ENCODE results near the gene EGFL6. TPM values are rescaled to one million over a fixed set of nuclear protein-coding genes. Genes with fewer than 3 reads are reported as not detected.

EGFL6 gene, protein sequence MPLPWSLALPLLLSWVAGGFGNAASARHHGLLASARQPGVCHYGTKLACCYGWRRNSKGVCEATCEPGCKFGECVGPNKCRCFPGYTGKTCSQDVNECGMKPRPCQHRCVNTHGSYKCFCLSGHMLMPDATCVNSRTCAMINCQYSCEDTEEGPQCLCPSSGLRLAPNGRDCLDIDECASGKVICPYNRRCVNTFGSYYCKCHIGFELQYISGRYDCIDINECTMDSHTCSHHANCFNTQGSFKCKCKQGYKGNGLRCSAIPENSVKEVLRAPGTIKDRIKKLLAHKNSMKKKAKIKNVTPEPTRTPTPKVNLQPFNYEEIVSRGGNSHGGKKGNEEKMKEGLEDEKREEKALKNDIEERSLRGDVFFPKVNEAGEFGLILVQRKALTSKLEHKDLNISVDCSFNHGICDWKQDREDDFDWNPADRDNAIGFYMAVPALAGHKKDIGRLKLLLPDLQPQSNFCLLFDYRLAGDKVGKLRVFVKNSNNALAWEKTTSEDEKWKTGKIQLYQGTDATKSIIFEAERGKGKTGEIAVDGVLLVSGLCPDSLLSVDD
- not detected for total RNA-seq
- long read RNA-seq = 0 reads

DNA sequence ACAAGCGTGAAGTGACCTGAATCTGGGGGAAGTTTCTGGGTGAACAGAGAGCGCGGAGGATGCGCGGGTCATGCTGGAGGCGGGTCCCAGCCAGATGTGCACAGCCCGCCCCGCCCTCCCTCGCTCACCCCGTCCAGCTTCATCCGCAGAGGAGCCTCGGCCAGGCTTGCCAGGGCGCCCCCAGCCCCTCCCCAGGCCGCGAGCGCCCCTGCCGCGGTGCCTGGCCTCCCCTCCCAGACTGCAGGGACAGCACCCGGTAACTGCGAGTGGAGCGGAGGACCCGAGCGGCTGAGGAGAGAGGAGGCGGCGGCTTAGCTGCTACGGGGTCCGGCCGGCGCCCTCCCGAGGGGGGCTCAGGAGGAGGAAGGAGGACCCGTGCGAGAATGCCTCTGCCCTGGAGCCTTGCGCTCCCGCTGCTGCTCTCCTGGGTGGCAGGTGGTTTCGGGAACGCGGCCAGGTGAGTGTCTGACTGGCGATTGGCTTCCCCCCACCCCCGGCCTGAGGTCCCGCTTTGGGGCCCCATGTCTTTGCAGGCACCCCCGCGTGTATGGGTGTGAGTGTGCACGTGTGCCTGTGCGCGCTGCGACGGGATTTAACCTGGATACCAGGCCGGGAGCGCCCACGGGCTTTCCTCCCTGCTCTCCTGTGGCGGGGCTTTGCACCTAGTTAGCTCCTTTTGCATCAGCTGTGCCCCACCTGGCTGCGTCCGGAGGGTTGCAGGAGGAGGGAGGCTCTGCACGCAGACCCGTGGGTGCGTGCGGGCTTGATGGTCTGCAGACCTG, at the start of gene EGFL6:
EGFL6 (plus strand) TSS at position 123 of the 782 bp plus-strand sequence; CDS start at position 384, 261 bp downstream.
- no peak for ATAC-seq
- intact Hi-C loops (cut with micrococcal nuclease) = no loop called here
- DNase-seq = no peak

DNA sequence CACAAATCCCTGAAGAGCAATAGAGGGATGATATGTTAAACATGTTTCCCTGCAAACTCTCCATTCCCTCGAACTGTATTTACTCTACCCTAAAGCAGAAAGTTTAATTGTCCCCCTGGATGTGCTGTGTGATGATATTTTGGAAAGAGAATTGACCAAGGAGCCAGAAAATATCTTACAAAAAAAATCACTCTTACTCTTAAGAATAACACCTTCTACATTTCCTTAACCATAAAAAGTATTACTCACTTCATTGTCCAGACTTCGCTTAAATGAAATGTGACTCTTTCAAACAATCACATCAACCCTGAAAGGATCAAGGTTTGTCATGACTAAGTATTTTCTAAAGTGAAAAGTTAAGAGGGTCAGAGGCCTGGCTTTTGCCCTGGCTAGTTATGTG, 49.0 kb upstream of the EGFL6 start:
- ATAC-seq (no peak), DNase-seq (no peak)
- intact Hi-C loops (cut with micrococcal nuclease) = no loop called here

DNA sequence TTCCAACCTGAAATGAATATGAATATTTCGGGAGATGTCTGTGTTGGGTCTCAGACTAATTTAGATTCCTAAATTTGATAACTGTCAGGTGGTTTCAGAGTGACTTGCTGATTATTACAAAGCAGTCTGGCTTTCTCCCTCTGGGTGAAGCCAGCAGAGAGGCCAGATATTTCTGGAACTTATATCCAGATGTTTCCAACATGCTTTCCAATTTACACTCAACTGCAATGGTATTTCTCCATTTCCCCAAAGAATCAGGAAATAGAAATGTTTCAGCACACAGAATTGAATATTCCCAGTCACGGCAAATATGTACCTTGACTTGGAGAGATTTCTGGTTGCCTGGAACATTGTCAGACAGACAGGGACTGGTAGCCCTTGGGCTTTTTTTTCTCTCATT, 48.5 kb upstream of the EGFL6 start:
- ATAC-seq = no peak
- intact Hi-C loops (cut with micrococcal nuclease) = no loop called here
- DNase-seq = no peak

DNA sequence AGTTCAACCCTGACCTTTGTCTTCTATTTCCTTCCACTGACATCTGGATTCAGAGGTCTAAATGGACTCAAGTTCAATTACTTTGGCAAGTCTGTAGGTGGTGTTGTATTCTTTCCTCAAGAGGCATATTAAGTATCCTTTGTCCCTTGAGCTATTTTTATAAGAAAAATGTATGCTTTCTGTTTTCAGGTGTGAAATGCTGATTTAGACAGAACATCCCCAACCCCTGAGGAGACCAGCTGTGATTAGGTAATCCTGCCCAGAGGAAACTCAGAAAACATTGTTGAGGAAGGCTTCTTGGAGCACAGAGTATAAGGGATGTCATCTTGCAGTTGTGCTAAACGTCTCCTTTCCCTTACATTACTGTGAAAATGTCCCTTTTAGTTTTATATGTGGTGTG, 46.6 kb upstream of the EGFL6 start:
- ATAC-seq = no peak
- intact Hi-C loops (cut with micrococcal nuclease) = no loop called here
- no peak for DNase-seq

DNA sequence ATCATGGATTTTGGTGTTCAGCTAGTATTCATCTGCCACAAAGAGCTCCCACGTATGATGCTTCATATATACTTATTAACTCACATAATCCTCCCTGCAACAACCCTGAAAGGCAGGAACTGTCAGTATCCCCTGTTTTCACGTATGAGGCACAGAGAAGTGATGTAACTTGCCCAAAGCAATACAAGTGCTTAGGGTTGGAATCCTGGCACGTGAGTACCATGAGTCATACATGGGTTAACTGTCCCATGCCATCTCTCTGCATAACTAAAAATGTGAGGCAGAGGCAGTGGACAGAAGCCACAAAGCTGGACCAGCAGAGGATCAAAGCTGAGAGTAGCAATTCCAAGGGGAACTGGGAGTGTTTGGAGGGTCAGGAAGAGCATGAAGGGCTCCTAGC, 35.7 kb upstream of the EGFL6 start:
- DNase-seq (no peak), ATAC-seq (no peak)
- intact Hi-C loops (cut with micrococcal nuclease) = no loop called here

DNA sequence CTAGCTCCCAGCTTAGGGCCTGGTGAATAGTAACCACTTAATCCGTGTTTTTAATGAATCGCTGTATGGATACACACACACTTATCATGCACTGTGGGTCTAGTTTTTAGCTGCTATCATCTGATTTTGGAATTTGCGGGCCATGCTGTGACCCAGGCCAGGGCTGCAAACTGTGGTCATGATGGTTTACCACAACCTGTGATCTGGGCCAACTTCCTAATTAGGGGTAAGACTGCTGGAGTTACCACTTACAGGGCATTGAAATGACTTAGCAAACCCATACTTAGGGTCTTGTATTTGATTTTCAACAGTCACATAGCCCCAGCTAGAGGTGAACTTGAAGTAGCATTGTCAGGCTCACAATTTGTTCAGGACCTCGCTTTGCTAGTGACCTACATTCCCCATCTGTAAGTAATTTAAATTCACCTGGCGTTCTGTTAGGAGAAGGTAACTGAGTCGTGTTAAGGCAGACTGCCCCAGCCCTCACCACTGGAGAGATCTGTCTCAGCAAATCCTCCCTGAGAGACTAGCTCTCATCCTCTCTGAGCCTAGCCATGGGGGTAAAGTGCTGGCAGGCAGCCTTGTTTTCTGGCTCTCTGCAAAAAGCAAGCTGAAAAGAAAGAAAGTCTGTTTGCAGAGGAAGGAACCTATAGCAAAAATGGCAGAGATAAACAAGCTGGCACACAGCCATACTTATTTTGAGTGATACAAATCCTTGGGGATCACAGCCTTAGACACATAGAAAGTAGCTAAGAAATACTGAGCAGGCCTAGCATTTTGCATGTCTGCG, 33.8 kb upstream of the EGFL6 start:
- ATAC-seq = no peak
- intact Hi-C loops (cut with micrococcal nuclease) = no loop called here
- DNase-seq = no peak

DNA sequence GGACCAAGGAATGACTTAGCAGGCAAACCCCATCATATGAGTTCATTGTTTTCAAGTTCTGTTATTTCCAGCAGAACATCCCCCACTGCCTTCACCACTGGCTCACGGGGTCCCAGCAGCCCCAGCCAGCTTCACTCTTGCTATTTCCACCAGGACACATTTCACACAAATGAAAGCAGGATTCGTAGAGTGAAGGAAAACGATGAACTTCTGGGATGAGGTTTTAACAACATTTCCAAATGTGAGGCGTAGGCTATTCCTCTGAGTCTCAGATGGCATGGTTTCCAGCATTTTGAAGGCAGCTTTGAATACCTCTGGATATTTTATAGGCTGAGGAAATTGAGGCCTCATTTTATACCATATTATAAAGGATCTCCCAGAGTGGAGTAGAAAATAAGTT, 32.9 kb upstream of the EGFL6 start:
- DNase-seq (no peak), ATAC-seq (no peak)
- intact Hi-C loops (cut with micrococcal nuclease) = no loop called here

DNA sequence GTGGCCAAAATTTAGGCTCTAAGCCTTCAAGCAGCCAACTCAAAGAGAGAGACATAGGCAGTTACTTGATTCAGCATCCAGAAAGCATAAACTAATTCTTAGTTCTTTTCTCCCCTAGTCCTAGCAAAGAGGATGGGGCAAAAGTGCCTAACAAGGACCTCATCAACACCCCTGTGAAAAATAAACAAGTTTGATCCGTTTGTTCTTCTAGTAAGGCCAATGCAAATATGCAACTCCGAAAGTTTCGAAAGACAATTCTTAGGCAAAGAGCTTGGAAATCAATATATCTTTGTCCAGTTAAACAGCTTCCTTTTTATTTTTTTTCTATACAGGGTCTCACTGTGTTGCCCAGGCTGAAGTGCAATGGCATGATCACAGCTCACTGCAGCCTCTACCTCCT, 31.0 kb upstream of the EGFL6 start:
- intact Hi-C loops (cut with micrococcal nuclease) = no loop called here
- no peak for ATAC-seq
- no peak for DNase-seq

DNA sequence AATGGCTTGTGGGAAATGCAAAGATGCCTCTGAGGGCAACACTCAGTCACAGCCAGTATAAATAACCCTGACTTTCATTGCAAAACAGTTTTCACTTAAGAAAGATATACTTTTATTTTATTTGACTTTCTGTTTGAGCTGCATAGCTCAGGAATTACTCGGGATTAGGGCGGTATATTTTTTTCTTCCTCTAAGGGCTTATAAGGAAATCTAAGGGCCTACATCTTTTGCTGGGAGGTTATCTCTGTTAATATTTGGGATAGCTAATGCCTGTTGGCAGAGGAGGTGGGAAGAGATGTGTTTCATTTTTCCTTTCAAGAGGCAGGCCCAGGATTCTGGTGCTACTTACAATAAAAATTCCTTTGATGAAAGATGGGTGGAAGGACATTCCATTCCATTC, 28.8 kb upstream of the EGFL6 start:
- intact Hi-C loops (cut with micrococcal nuclease) = no loop called here
- DNase-seq (no peak), ATAC-seq (no peak)

DNA sequence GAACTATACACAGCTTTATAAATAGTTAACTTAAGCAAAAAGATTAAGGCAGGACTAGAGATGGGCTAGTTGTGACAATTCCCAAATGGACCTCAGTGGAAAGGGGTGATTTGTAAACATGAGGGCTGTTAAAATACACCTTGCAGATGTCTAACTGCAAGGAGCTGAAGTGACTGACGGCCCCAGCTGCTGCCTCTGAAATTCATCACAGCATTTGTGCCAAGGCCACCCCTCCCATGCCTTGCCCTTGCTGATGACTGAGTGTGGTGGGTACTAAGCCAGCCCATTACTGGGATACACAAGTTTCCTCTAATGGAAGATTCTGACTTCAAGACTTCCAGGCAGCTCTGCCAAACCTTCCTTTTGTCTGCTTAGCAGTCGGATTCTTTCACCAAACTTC, 23.7 kb upstream of the EGFL6 start:
- intact Hi-C loops (cut with micrococcal nuclease) = no loop called here
- DNase-seq = no peak
- no peak for ATAC-seq

DNA sequence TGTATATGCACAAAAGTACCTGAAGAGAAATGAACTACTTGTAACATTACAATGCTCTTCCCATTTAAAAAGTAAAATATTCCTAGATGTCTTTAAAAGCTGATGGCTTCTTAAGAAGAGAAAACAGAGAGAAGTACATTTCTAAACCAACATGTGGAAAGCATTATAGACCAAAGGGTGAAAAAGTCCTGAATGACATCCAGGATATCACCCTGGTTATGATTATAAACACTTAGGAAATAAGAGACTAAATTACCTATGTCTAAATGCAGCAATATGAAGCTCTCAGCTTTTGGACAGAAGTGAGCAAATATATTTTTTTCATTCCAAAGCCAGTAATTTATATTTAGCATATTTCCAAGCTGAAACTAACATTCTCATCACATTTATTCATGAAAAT, 21.7 kb upstream of the EGFL6 start:
- ATAC-seq = no peak
- DNase-seq = no peak
- intact Hi-C loops (cut with micrococcal nuclease) = no loop called here

DNA sequence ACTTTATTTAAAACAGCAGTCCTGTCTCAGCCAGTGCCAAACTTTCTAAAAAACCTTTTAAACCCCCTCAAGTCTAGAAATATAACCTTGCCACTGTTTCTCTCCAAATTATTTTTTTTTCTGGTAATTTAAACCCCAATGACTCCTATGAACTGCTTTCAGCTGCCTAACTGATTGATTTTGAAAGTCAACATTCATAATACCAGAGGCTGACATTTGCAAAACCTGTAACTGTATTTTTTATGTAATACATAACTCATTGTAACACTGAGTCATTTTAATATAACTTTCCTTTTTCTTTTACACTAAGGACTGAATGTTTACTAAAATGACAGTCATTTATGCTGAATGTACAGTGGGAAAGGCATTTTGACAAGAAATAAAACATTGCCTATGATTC, 19.1 kb upstream of the EGFL6 start:
- DNase-seq (no peak), ATAC-seq (no peak)
- intact Hi-C loops (cut with micrococcal nuclease) = no loop called here

DNA sequence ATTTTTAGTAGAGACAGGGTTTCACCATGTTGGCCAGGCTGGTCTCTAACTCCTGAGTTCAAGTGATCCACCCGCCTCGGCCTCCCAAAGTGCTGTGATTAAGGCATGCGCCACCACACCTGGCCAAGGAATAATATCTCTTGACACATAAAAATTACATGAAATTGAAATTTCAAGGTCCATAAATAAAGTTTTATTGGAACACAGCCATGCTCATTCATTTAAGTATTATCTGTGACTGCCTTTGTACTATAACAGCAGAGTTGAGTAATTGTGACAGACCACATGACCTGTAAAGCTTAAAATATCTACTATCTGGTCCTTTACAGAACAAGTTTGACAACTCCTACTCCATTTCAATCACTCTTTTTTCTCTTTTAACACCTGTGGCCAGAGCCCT, 17.8 kb upstream of the EGFL6 start:
- ATAC-seq (no peak), DNase-seq (no peak)
- intact Hi-C loops (cut with micrococcal nuclease) = no loop called here

DNA sequence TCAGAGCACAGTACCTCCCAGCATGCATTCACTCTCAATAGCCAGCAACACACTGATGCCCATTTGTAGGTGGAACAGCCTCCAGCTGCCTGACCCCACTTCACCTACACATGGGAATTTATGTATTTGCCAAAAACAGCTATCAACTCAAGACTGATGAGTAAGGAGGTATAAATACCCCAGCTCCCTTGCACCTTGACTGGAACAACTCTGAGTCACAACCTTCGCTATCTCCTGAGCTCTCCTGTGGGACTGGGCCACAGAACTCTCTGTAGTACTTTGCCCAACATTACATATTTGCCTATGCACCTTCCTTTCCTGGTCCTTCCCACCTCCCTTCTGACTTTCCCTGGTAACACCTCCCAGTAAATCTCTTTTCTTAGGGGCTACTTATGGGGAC, 16.5 kb upstream of the EGFL6 start:
- no peak for ATAC-seq
- DNase-seq = no peak
- intact Hi-C loops (cut with micrococcal nuclease) = no loop called here

DNA sequence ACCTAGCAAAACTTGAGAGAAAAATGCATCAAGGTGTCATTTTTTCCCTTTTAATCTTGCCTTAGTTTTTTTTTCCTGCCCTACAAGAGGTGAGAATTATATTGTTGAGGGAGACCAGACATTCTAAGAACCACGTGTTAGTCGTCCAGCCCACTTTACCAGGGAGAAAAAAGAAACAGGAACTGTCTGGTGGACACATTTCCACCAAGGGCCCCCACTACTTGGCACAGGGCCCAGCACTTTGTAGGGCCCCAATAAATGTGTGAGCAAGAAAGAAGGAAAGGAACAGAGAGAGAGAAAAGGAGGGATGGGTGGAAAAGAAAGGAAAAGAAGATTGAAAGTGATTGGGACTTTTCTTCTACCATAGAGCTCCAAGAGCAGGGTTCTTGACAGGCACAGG, 3.9 kb upstream of the EGFL6 start:
- intact Hi-C loops (cut with micrococcal nuclease) = no loop called here
- no peak for DNase-seq
- no peak for ATAC-seq

DNA sequence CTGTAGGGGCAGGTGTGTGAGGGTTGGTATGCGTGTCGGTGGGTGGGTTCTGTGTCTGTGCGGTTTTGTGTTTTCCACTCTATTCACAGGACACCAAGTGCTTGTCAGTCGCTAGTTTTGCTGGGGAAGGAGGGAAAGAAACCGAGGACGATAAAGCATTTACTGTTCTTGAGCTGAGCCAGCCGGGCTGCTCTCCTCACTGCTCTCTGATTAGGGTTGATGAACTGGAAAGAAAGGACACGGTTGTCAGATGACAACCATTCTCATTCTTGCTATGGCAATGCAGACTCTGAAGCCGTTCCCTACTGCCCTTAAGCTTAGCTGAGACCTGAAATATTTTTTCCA, 832 bp downstream of the EGFL6 start:
- DNase-seq = no peak

DNA sequence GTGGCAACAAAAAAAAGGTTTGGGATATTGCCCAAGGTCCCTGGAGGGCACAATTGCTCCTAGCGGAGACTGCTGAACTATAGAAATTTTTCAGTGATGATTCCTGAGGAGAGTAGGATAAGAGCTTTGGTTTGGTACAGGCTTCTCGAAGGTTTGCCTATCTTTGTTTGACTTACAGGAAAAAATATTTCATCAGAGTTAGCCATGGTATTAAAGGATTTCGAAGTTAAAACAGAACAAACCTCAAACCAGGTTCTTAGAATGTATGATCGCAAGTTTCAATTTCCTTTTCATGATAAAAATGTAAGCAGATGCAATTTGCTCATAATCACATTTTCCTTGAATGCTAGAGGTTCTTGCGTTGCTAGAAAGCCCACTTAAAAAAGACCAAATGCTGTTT, 1.7 kb downstream of the EGFL6 start:
- DNase-seq (no peak), ATAC-seq (no peak)
- intact Hi-C loops (cut with micrococcal nuclease) = no loop called here

More for the DNA sequence above, 832 bp downstream of the EGFL6 start:
- no peak for ATAC-seq
- intact Hi-C loops (cut with micrococcal nuclease) = no loop called here

DNA sequence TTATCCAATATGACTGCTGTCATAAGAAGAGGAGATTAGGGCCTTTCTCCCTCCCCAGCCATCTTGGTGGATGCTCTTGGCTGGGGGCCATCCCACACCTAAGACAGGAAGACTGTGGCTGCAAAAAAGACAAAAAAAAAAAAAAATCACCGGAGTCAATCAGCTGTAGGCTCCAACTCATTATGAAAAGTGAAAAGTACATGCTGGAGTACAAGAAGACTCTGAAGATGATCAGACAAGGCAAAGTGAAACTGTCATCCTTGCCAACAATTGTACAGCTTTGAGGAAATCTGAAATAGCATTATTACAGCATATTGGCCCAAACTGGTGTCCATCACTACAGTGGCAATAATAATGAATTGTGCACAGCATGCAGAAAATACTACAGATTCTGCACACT, 5.2 kb downstream of the EGFL6 start:
- DNase-seq (no peak), ATAC-seq (no peak)
- intact Hi-C loops (cut with micrococcal nuclease) = no loop called here

DNA sequence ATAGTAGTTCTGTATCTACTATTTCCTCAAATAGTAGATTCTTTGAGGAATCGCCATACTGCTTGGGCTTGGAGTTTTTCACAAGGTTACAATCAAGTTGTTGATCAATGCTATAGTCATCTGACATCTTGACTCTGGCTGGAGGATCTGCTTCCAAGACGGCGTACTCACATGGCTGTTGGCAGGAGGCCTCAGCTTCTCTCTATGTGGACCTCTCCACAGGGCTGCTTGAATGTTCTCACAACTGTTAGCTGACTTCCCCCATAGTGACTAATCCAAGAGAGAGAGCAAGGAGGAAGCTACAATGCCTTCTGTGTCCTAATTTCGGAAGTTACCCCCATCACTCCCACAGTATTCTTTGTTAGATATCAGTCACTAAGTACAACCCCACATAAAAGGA, 10.3 kb downstream of the EGFL6 start:
- intact Hi-C loops (cut with micrococcal nuclease) = no loop called here
- no peak for DNase-seq

DNA sequence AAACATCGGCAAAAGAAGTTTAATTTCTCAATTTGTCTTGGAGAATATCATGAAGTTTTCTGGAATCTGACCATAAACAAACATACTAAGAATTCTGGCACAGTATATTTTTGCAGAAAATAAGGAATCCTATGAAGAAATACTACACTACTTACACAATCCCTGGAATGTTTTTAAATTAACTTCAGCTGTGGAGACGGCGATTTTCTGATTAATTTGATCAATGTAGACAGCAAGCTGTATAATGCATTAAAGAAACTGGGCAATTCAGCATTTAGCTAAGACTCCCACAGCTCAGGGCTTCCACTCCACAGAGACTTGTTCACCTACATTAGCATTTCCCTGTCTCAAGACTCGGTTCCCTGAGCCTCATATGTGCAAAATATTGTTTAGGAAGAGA, 12.2 kb downstream of the EGFL6 start:
- DNase-seq (no peak), ATAC-seq (no peak)
- intact Hi-C loops (cut with micrococcal nuclease) = no loop called here

More for the DNA sequence above, 10.3 kb downstream of the EGFL6 start:
- no peak for ATAC-seq

Data from left ventricle myocardium superior (tissue), 1 donor.